ENCODE data around the gene HID1. TPM values are rescaled to one million over a fixed set of nuclear protein-coding genes. Genes with fewer than 3 reads are reported as not detected.

HID1 gene
- total RNA-seq, 1 experiment from 2014 or later = 12.7 TPM

- H3K36me3 Mint-ChIP-seq (ENCODE audit: insufficient read depth in 1 of 3, low read depth in 3 of 3) = peaks cover 0 to 2% (median 0%) of the 10 kb centered on the region in 3 experiments; a peak in 1 of 7 replicates
- H2AK5ac ChIP-seq (ENCODE audit: insufficient read length, low read length) = no peak overlapping the region
- no CpG with 5 or more reads among the region's 10 CpGs for WGBS (ENCODE audit: extremely low coverage, insufficient read length, low lambda C conversion rate)
- H2BK20ac ChIP-seq (ENCODE audit: low read depth, low read length, poor library complexity, severe bottlenecking) = no peak overlapping the region
- no peak overlapping the region for H3K4ac ChIP-seq (ENCODE audit: low read depth, low read length)
- no peaks in the 10 kb centered on the region for H4K20me1 ChIP-seq (ENCODE audit: control insufficient read depth, insufficient read depth, insufficient read length)
- H3K18ac ChIP-seq (ENCODE audit: insufficient read length, low read depth, low read length) = no peak overlapping the region
- H3K9me3 ChIP-seq (ENCODE audit: control insufficient read depth, low read depth, low read length) = no peaks in the 10 kb centered on the region
- no peak overlapping the region for H3K14ac ChIP-seq (ENCODE audit: insufficient read depth, low read length)
- H3K4me1 Mint-ChIP-seq = peaks cover 12 to 14% of the 10 kb centered on the region in 2 experiments
- H3K27me3 ChIP-seq (ENCODE audit: insufficient read depth, low read length) = no peaks in the 10 kb centered on the region
- H4K5ac ChIP-seq (ENCODE audit: insufficient read length, low read depth, low read length) = no peak overlapping the region
- H3K4me2 ChIP-seq (ENCODE audit: insufficient read depth, insufficient read length, low read length) = no peak overlapping the region
- no peaks in the 10 kb centered on the region; a peak in 1 of 5 replicates for H3K9me3 Mint-ChIP-seq
- DNase-seq = no peak
- no peak overlapping the region for H2BK120ac ChIP-seq (ENCODE audit: low read depth, low read length, poor library complexity, severe bottlenecking)
- no peak overlapping the region for H4K91ac ChIP-seq (ENCODE audit: insufficient read length, low read depth, low read length)
- H3K9ac ChIP-seq (ENCODE audit: extremely low read depth, insufficient read length, low read length) = no peak overlapping the region
- H3K4me3 Mint-ChIP-seq = no peak overlapping the region
- no peak overlapping the region for H2BK5ac ChIP-seq (ENCODE audit: insufficient read length, low read length)
- no peak overlapping the region for H2BK15ac ChIP-seq (ENCODE audit: low read depth, low read length)
- no peak overlapping the region for H3K23ac ChIP-seq (ENCODE audit: insufficient read length, low read depth, low read length)
- no peak overlapping the region for H3K27ac Mint-ChIP-seq
- H4K8ac ChIP-seq (replicated peaks; ENCODE audit: insufficient read length, low read depth, low read length) = no peak overlapping the region
- H3T11ph ChIP-seq (ENCODE audit: low read length) = no peak overlapping the region
- H2AFZ ChIP-seq (ENCODE audit: low read length) = no peak overlapping the region
- H3K79me2 ChIP-seq (ENCODE audit: insufficient read depth, low read length) = peaks cover 10% of the 10 kb centered on the region; the same call in 1 of the 2 replicates
- no peak overlapping the region for H3K56ac ChIP-seq (ENCODE audit: insufficient read length, low read depth, low read length)
- H3K23me2 ChIP-seq (ENCODE audit: insufficient read length, low read depth, low read length, poor library complexity, severe bottlenecking) = peaks cover 9% of the 10 kb centered on the region
- no peak overlapping the region for H3K27ac ChIP-seq (ENCODE audit: insufficient read length, low read depth, low read length)
- H3K4me1 ChIP-seq (ENCODE audit: insufficient read depth, low read length) = no peaks in the 10 kb centered on the region; the same call in 1 of the 2 replicates
- TF ChIP-seq, protein P1, sequence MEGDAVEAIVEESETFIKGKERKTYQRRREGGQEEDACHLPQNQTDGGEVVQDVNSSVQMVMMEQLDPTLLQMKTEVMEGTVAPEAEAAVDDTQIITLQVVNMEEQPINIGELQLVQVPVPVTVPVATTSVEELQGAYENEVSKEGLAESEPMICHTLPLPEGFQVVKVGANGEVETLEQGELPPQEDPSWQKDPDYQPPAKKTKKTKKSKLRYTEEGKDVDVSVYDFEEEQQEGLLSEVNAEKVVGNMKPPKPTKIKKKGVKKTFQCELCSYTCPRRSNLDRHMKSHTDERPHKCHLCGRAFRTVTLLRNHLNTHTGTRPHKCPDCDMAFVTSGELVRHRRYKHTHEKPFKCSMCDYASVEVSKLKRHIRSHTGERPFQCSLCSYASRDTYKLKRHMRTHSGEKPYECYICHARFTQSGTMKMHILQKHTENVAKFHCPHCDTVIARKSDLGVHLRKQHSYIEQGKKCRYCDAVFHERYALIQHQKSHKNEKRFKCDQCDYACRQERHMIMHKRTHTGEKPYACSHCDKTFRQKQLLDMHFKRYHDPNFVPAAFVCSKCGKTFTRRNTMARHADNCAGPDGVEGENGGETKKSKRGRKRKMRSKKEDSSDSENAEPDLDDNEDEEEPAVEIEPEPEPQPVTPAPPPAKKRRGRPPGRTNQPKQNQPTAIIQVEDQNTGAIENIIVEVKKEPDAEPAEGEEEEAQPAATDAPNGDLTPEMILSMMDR (conservative IDR thresholded peaks at IDR 0.05) = no peak
- no peak overlapping the region for H2BK12ac ChIP-seq (ENCODE audit: insufficient read length, low read depth, low read length)
- no peaks in the 10 kb centered on the region for H3K27me3 Mint-ChIP-seq (ENCODE audit: low read depth)
- peaks cover 8% of the 10 kb centered on the region for H3K79me1 ChIP-seq (ENCODE audit: insufficient read depth, low read depth, low read length, poor library complexity, severe bottlenecking)
These were observed 18.1 kb upstream of the HID1 start for GRCh38 chr17:74990581-74991105.

All from H9 (cell line).